GM20000 (cell line): Measurements from ENCODE around the gene TXNDC16.

Experiments used
- DNase-seq: peaks from one replicate; pipeline ENCODE4 v3.0.0; 2012; ENCODE audit warnings: low spot score
- CTCF ChIP-seq: IDR thresholded peaks from 2 replicates; pipeline ENCODE4 v1.5.1; 2012; ENCODE audit warnings: mild to moderate bottlenecking, control low read depth; ENCODE audit errors: extremely low read depth, missing control alignments

TXNDC16 gene

GRCh38 chr14:52430474-52430873, 121.8 kb downstream of the TXNDC16 start:
- no peak for TF ChIP-seq CTCF
- DNase-seq = no peak

- no peak for TF ChIP-seq CTCF
- no peak for DNase-seq
Observed at GRCh38 chr14:52429451-52429850, 122.9 kb downstream of the TXNDC16 start.

- no peak for DNase-seq
Observed at GRCh38 chr14:52427460-52427859, 124.8 kb downstream of the TXNDC16 start.

GRCh38 chr14:52422650-52423356, 129.5 kb downstream of the TXNDC16 start:
- TF ChIP-seq CTCF = no peak
- no peak for DNase-seq

More at GRCh38 chr14:52427460-52427859, 124.8 kb downstream of the TXNDC16 start:
- no peak for TF ChIP-seq CTCF

GRCh38 chr14:52417139-52417538, 135.2 kb downstream of the TXNDC16 start:
- no peak for DNase-seq
- TF ChIP-seq CTCF = no peak

- no peak for DNase-seq
- TF ChIP-seq CTCF = no peak
Observed at GRCh38 chr14:52413729-52414408, 138.4 kb downstream of the TXNDC16 start.

- no peak for DNase-seq
- no peak for TF ChIP-seq CTCF
Observed at GRCh38 chr14:52412426-52412825, 139.9 kb downstream of the TXNDC16 start.
